GOT3 (cell line): ENCODE results near the gene C8G.
A peak's percentile ranks its signal among the peaks of the same experiment; 100 is the strongest.

Source experiments
- DNase-seq: peaks from one replicate; lab custom pipeline; 2025; ENCODE audit warnings: mixed read lengths; lab: John Stamatoyannopoulos, UW

The C8G gene

DNA sequence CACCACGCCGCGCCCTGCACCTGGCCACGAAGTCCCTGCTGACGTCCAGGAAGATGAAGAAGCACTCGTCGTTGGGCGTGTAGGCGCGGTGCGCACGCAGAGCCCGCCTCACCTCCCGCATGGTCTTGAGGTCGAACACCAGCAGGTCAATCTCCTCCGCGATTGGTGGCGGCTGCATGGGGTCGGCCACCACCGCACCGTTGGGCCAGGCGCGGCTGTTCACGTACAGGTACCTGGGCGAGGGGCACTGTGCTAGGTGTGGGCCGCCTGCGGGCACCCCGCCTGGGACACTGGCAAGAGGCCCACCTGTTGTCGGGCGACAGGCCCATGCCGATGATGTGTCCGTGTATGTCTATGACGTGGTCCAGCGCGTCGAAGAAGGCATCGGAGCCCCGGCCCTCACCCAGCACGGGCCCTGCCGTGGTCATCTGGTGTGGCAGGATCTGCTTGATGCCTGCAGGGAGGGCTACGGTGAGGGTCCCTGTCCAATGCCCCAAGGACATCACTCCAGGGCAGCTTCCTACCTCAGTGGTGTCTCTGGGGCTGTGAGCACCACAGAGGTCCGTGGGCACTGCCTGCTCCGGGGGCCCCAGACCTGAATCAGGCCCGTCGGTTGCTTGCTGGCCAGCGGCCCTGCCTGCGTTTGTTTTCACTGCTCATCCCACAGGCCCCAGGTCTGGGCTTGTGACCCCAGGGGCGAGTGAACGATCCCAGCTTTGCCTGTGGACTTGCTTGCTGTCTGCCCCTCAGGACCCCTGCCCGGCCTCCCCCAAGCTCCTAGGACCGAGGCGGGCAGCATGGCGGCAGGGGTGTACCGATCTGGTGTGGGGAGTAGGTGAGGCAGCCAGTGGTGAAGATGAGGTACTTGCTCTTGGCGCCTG is 3.6 kb upstream of the C8G start:
- DNase-seq: no peak

DNA sequence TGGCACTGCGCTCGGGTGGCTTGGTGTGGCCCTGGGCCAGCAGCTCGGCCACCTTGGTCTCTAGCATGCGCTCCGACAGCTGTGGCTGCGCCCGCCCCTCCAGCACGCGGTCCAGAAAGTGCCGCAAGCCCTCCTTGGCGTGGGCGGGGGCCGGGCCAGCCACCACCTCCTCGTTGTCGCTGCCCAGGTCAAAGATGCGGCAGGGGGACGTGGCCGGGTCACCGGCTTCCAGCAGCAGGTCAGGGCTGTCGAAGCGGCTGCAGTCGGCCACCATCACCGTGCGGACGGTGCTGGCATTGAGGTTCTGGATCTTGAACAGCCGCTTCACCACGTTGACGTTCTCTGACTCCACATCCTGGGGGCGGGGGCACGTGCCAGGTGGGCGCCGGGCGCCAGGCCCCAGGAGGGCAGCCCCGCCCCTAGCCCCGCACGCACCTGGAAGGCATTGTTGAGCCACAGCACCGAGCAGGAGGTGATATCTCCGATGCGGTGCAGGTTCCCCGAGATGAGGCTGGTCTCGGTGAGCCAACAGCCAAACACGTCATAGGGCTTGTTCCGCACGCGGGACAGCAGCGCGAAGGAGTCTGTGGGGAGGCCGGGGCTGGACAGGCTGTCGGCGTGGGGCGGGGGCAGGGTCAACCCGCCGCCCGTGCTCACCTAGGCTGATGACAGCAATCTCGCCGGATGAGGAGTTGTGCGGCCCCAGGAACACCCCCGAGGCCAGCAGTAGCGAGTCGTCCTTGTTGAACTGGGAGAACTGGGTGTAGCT is 2.7 kb upstream of the C8G start:
- DNase-seq: no peak

DNA sequence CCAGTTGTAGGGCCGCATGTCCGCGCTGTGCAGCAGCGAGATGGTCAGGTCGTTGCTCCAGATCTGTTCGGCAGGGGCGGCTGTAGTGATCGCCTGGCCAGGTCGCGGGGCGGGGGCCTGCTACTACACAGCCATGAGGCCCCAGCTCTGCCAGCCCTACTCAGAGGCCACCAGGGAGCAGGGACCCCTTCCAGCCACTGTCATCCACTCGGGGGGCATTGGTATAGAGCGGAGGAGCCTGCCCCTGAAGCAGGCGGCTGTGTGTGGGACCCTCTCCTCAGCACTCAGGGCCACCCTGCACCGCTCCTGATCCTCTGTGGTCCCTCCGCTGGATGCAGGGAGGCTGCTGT is 2.2 kb upstream of the C8G start:
- DNase-seq: no peak

DNA sequence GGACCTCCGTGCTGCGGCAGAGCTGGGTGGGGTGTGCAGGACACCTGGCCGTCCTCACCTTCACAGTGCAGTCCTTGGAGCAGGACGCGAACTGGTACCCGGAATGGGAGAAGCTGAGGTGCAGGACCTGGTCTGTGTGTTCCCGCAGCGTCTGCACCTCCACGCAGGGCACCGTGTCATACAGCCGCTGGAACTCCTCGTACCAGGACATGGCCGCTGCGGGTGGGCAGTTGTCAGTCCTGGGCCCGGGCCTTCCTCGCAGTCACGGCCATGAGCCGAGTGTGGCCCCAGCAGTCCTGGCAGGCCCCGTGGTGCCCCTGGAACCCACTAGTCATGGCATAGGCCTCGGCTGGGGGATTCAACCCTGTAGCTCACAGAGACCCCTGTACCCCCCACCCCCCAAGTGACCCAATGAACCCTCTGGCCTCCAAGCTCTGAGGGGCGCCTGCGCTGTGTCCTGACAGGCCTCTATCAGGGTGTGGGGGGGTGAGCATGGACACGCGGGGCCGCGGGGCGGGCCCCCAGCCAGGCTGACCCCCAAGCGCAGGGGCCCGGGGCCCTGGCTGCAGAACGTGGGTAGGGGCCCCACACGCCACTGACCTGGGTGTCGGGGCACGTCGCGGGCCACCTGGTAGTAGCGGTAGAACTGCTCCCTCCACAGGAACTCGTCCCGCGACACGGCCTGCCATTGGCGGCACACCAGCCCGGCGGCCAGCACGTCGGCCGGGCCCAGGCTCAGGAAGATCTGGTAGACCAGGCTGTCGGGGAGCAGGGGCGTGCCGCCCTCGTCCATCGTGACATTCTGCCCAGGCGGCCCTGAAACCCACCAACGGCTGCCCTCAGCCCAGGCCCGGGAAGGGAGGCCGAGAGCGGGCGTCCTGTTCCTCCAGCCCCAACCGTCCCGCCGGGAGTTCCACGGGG is 1.5 kb upstream of the C8G start:
- no peak for DNase-seq

DNA sequence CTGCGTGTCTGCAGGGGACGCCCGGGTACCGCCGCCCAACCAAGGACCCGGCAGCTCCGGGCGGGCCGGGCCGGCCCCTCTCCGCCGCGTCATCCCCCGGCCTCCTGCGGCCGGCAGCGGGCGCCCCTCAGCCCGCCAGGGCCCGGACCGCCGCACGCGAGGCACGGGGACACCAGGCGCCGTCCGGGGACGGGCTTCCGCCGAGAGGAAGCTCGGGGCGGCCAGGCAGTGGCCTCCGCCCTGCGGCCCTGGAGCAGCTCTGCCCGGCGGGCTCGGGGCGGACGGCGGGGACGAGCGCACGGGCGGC is 878 bp upstream of the C8G start:
- DNase-seq: peak; percentile 61

DNA sequence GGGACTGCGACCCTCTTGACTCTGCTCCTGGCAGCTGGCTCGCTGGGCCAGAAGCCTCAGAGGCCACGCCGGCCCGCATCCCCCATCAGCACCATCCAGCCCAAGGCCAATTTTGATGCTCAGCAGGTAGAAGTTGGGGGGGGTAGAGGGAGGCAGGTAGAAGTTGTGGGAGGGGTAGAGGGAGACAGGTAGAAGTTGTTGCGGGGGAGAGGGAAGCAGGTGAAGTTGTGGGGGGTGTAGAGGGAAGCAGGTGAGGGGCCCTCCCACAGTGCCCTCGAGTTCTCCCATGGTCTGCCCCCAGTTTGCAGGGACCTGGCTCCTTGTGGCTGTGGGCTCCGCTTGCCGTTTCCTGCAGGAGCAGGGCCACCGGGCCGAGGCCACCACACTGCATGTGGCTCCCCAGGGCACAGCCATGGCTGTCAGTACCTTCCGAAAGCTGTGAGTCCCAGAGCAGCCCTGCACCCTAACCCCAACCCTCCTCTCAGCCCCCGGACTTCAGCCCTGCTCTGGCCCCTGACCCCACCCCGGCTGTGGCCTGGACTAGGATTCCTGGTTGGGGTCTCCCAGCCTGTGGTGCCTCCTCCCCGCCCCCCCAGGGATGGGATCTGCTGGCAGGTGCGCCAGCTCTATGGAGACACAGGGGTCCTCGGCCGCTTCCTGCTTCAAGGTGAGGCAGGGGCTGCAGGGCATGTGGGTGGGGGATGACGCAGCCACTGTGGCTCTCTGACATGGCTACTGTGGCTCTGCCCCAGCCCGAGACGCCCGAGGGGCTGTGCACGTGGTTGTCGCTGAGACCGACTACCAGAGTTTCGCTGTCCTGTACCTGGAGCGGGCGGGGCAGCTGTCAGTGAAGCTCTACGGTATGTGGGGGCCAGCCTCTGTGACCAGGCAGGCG is 537 bp downstream of the C8G start:
- DNase-seq: no peak

DNA sequence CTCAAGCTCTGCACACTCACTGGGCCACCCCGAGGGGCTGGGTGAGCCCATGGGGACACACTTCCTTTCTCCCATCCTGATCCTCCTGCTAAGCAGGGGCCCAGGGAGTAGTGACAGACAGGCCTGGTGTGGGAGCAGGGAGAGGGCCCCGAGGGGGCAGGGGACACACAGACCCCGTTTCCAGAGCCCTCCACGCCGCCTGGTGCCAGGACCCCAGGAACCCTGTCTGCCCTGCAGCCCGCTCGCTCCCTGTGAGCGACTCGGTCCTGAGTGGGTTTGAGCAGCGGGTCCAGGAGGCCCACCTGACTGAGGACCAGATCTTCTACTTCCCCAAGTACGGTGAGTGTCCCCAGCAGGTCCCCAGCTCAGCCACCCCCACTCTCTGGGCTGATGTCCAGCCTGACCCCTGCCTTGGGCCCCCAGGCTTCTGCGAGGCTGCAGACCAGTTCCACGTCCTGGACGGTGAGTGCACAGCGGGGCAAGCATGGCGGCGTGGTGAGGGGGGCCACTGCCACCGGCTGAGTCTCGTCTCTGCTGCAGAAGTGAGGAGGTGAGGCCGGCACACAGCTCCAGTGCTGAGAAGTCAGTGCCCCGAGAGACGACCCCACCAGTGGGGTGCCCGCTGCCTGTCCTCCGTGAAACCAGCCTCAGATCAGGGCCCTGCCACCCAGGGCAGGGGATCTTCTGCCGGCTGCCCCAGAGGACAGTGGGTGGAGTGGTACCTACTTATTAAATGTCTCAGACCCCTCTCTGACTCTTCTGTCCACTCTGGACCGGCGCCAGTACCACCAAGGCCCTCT is 1.4 kb downstream of the C8G start:
- DNase-seq: no peak

DNA sequence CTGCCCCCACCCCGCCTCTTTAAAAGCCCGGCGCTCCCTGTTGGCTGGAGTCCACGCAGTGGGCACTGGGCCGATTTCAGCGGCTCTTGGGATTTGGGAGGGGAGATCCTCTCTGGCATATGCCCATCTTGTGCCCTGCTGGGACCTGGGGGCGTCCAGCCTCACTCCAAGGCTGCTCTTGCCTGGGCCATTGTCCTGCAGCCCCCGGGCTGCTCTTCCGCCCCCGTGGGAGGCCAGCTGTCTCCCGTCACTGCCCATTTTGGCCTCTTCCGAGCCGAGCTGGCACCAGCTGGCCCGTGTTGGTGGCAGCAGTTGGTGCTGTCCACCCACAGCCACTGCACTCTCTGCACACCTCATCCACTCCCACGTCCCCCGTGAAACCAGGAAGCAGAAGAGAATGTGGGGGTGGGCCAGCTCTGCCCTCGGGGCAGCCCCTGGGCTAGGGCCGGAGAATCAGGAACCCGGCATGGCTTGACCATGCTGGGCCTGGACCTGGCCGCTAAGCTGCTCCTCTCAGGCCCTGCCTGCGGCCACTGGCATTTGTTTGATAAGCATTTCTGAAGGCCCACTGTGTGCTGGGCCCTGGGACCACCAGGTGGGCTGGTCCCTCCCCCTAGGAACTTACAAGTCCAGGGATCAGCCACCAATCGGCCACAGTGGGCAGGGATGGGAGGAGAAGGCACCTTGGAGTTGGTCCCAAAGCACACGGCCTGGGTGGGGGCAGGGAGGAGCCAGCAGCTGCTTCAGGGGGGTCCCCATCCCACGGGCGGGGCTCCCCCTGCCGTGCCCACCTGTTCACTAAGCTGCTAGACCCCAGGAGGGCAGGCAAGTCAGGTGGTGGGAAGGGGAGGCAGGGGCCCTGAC is 2.2 kb downstream of the C8G start:
- DNase-seq: no peak

DNA sequence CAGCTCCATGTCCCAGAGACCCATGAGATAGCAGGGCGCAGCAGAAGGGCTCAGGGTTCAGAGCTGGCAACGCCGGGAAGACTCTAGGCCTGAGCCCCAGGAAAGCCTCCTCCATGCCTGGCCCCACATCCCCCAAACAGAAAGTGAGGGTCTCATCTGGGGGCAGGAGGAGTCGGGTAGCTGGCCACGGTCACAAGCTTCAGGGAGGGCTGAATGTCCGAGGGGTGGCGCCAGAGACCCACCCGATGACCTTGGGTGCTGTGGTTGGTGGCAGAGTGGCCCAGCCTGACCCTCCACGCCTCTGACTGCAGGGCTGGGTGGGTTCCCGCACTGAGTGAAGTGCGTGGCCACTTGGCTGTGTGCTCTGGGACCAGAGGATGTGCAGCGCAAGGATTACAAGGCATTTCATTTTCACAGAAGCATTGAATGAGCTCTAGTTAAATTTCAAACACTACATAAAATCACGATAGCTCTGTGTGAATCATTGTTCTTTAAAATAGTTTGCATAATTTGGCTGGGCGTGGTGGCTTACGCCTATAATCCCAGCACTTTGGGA is 3.0 kb downstream of the C8G start:
- DNase-seq: no peak

DNA sequence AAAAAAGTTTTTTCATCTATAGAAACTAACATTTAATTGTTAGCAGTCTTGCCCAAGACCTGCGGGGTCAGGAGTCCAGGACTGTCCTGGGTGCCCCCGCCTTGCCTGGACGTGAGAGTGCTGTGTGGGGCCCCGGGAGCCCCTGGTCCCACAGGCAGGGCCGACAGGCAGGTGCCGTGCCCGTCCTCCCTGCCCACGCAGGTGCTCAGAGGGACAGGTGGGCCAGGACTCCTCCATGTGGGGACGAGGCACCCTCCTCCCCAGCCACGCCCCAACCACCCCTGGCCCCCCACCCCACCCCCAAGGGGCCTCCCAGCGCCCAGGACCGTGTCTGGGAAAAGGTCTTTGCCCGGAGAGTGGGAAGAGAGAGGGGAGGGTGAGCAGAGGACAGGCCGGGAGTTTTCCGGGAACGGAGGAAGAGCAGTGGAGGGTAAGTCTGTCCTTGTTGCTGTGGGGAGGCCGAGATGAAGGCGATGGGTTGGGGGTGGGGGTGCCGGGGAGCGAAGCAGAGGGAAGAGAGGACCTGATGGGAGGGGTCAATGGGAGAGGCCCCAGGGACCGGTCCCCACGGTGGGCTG is 4.3 kb downstream of the C8G start:
- no peak for DNase-seq

DNA sequence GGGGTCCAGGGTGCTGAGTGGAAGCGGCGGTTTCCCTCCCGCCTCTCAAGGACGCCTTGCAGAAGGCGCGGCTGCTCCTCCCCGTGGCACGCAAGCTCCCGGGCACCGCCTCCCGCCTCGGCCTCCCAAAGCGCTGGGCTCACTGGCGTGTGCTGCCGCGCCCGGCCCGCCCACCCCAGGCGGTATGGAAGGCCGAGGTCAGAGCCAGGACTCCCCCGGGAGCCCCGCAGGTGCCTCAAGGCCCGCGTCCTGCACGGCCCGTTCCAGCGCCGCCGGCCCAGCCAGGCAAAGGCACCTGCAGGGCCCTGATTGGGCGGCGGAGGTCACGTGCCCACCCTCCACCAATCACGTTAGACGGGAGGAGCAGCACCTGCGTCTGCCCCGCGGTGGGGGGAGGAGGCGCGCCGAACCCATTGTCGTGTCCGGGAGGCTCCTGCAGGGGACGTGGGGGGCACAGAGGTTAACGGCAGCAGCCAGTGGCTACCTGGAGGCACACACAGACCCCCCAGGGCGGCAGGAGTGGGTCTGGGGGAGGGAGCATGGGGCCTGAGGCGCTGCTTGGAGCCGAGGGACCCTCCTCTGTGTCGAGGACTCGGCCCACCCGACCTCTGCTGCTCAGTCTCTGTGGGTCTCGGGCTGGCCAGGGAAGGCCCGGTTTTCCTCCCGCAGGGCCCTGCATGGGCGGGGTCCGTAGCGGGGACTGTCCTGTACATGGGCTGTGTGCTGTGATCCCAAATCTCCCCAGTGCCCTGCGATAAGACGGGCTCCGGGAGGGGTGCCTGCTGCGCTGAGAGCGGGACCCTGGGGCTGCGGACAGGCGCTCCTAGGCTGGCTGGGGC is 5.0 kb downstream of the C8G start:
- peak; percentile 57 for DNase-seq

DNA sequence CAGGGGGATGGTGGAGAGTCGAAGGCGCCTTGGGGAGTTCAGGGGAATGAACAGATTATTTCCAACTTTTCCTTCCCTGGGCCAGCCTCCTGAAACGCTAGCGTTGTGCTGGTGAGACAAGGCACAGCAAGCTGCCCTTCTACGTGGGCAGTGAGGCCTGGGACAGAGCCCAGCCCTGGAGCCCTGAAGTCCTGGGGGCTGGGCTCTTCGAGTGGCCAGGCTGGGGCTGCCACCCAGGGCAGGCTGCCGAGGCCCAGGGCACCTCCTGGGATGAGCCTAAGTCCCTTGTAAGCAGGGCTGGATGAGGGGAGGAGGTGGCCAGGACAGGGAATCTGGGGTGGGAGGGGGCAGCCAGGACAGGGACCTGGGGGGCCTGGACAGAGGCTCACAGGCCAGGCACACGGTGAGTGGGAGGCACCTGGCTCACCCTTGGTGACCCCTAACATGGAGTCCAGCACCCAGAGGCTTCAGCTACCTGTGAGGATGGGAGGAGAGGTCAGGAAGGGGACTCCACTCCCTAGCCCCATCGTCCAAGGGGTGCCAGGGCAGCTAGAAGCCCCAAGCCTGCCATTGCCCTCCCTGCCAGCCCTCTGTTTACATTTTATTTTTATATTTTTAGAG is 5.7 kb downstream of the C8G start:
- DNase-seq: no peak

DNA sequence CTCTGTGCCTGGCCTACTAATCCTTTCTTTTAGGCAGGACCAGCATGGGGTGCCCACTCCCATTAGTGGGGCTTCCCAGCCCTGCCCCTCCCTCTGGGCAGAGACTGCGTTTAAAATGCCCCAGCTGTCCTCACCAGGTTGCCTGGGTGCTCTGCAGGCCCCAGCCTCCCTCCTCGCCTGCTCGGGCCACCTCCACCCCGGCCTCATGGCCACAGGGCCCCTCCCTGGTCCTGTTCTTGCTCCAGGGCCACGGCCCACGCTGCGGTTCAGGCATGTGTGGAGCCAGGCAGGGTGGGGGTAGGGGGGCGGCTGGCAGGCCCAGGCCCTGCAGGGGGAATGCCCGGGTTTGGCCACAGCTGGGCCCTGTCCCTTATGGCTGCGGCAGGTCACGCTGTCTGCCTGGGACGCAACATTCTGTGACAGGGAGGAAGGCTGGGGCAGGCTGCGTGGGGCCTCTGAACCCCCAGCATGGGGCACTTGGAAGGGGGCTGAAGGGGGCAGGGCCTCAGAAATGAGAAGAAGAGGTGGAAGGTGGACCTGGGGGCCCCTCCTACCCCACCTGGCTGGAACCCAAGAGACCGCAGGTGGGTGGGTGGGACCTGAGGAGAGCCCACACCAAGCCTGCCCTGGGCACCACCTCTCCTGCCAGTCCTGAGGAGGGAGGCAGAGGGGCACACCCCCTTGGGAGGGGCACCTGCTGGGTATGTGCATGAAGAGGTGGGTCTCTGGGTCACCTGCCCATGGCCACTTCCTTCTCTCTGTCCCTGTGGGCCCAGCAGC is 6.7 kb downstream of the C8G start, which contains the start of gene LCN12:
TSS of gene LCN12 (plus strand) at position 733 of the 780 bp plus-strand sequence. CDS start 55 bp downstream, outside the sequence.
- DNase-seq: no peak

DNA sequence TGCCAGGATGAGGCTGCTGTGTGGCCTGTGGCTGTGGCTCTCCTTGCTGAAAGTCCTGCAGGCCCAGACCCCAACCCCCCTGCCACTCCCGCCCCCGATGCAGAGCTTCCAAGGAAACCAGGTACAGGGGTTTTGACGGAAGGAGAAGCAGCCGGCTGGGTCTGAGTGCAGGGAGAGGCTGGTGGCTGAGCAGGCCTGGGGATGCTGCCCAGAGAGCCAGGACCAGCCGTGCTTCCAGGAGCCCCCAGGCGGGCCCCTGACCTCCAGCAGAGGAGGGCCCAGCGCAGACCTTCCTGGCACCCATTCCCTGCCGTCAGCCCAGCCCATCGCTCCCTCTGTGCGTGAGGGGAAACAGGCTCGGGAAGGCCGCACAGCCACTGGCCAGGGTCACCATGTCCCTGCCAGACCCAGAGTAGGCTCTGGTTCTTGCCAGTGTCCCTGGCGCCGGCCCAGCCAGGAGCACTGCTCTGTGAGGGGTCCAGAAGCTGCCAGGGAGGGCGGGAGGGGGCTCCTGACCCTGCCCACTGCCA is 7.3 kb downstream of the C8G start:
- no peak for DNase-seq

DNA sequence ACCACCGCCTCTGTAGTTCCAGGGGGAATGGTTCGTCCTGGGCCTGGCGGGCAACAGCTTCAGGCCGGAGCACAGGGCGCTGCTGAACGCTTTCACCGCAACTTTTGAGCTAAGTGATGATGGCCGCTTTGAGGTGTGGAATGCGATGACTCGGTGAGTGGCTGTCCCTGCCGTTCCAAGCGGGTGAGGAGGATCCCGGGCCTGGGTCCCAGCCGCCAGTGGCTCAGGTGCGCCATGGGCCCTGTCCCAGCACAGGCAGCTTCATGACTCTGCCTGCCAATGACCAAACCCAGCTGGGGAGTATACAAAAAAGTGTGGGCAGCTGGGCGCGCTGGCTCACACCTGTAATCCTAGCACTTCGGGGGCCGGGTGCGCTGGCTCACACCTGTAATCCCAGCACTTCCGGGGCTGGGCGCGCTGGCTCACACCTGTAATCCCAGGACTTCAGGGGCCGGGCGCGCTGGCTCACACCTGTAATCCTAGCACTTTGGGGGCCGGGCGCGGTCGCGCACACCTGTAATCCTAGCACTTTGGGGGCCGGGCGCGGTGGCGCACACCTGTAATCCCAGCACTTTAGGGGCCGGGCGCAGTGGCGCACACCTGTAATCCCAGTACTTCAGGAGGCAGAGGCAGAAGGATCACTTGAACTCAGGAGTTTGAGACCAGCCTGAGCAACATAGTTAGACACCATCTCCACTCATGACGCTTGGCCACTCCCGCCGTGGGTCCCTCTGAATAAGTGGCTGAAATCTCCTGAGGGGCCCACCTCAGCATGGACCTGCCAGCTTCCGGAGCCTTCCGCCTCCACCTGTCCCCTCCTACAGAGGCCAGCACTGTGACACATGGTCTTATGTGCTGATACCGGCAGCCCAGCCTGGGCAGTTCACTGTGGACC is 8.1 kb downstream of the C8G start:
- no peak for DNase-seq
